GM12864 (cell line): Measurements from ENCODE around the gene SOX4.

Experiments
- DNase-seq: peaks from one replicate; pipeline ENCODE4 v3.0.0-alpha.2; 2011; ENCODE audit warnings: low read depth
- H3K4me3 ChIP-seq: 2 replicates; pipeline ENCODE4 v1.5.1; 2011; ENCODE audit warnings: mild to moderate bottlenecking, low read depth, low read length, control low read depth
- TF ChIP-seq, protein P1 (sequence below): IDR thresholded peaks from 2 replicates; pipeline ENCODE4 v1.5.1; 2011; ENCODE audit warnings: low read depth, mild to moderate bottlenecking, moderate library complexity, low read length, control low read depth, inconsistent platforms; ENCODE audit errors: missing control alignments

The SOX4 gene

DNA sequence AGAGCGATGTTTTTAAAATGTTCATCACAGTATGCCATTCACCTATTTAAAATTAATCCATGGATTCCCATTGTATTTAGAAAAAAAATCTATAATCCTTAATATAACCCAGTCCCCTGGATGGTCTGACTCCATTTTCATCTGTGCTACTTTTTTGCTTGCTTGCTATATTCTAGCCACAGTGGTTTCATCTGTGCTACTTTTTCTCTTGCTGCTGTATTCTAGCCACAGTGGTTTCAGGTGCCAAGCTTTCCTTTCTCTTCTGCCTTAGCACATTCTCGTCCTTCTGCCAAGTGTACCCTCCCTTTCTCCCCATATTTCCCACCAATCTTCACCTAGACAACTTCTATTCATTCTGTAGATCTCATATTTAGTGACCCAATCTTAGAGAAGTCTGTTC, 33.3 kb upstream of the SOX4 start:
- no peak overlapping the region for H3K4me3 ChIP-seq
- DNase-seq = no peak
- TF ChIP-seq, protein P1, sequence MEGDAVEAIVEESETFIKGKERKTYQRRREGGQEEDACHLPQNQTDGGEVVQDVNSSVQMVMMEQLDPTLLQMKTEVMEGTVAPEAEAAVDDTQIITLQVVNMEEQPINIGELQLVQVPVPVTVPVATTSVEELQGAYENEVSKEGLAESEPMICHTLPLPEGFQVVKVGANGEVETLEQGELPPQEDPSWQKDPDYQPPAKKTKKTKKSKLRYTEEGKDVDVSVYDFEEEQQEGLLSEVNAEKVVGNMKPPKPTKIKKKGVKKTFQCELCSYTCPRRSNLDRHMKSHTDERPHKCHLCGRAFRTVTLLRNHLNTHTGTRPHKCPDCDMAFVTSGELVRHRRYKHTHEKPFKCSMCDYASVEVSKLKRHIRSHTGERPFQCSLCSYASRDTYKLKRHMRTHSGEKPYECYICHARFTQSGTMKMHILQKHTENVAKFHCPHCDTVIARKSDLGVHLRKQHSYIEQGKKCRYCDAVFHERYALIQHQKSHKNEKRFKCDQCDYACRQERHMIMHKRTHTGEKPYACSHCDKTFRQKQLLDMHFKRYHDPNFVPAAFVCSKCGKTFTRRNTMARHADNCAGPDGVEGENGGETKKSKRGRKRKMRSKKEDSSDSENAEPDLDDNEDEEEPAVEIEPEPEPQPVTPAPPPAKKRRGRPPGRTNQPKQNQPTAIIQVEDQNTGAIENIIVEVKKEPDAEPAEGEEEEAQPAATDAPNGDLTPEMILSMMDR = no peak

DNA sequence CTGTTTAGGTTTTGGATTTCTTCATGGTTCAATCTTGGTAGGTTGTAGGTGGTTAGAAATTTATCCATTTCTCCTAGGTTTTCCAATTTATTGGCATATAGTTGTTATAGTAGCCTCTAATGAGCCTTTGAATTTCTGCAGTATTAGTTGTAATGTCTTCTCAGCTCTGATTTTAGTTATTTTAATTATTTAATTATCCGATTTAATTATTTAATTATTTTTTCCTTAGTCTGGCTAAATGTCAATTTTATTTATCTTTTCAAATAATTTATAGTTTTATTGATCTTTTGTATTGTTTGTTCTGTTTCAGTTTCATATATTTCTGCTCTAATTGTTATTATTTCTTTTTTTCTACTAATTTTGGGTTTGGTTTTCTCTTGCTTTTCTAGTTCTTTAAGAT, 28.1 kb upstream of the SOX4 start:
- DNase-seq = no peak
- no peak overlapping the region for H3K4me3 ChIP-seq
- TF ChIP-seq, protein P1 = no peak

DNA sequence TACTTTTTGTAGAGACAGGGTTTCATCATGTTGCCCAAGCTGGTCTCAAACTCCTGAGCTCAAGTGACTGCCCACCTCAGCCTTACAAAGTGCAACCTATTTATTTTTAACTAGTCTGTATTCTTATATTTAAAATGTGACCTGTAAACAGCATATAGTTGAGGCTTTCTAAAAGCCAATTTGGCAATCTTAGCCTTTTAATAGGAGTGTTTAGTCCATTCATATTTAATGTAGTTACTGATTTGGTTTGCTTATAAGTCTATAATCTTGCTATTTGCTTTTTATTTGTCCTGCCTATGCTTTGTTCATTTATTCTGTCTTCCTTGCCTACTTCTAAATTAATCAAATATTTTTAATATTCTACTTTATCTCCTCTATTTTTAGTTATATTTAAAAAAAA, 15.0 kb upstream of the SOX4 start:
- DNase-seq = no peak
- no peak overlapping the region for H3K4me3 ChIP-seq
- TF ChIP-seq, protein P1 = no peak

DNA sequence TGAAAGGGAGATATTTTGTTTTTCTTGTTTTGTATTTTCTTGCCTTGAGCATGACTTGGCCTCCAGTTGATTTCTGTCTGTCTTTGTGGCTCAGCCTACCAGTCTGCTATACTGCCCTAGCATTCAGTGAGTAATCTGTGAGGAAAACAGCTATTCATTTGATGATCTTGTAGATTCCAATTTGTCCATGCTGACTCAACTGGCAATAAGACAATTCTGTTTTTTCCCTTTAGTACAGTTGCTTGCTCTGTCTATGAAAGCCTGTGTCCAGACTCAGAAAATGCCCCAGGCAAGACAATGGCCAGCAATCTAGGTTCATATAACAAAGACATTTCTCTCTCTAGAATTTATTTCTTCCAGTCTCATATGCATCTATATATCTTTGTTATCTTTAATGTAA, 10.9 kb upstream of the SOX4 start:
- TF ChIP-seq, protein P1 = no peak
- DNase-seq = no peak
- H3K4me3 ChIP-seq = no peak overlapping the region

DNA sequence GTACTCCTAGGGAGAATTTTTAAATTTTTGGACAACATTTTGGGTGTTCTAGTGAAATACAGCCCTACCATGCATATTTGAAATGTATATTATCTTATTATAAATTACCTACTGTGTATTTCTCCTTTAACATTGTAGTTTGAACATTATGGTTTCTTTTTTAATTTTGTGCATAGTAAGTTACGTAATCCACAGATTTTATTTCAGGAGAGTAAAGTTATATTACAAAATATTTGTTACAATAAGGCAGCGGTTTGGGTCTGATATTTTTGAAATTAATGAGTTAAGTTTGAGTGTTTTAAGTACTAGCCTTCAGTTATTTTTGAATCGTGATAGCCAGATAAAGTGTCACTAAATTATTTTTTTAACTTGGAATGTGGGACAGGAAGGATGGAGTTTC, 7.3 kb upstream of the SOX4 start:
- TF ChIP-seq, protein P1 = no peak
- no peak for DNase-seq
- H3K4me3 ChIP-seq = peak overlapping the region; percentile 65; the same call in 1 of the 2 replicates

GRCh38 chr6:21586740-21587178, 6.8 kb upstream of the SOX4 start:
- peak overlapping the region; percentile 65 for H3K4me3 ChIP-seq
- DNase-seq = no peak
- TF ChIP-seq, protein P1 = no peak

DNA sequence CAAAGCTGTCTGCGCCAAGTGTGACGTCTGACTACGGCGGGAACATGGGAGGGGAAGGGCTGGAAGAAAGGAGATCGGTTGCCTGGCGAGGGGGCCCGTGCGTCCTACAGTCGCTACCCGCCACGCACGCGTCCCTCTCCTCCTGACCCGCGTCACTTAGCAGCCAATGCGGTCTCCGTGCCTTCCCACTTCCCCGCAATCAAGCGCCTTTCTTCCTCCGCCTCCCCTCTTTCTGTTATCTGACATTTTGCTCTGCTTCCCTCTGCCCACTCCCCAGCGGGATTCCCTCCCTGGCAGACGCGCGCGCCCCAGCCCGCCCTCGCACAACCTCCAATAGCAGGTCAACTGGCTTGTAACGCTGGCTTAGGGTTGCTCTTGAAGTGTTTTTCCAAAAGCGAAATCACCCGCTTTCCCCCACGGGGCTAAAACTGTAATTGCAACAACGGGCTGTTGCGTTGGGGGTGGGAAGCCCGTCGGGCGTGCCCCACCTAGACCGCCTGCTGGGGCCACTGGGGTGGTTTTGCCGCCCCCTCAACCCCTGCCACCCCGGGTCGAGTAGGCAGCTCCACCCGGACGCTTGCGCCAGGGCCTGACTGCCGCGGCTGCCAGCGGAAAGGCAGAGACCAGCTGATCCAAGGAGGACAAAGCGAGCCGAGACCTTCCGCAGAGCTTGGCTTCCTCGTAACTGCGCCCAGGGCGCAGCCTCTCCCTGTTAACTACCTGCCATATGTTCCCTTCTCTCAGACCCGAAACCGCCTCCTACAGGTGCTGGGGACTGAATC, 6.2 kb upstream of the SOX4 start:
- peak overlapping the region; percentile 65 for H3K4me3 ChIP-seq
- TF ChIP-seq, protein P1 = peak; percentile 43
- no peak for DNase-seq
